ENCODE results near the gene RASA3.

GRCh38 chr13:114125589-114125988 lies 6.8 kb downstream of the RASA3 start:
- no peak for TF ChIP-seq CTCF (IDR thresholded peaks at IDR 0.05)
- TF ChIP-seq POLR2A (IDR thresholded peaks at IDR 0.05) = no peak
- no peak for TF ChIP-seq EP300 (IDR thresholded peaks at IDR 0.05)
- no peak for TF ChIP-seq POLR2AphosphoS5 (IDR thresholded peaks at IDR 0.05)

Data from sigmoid colon (tissue), 4 donors.